Ovary (tissue), 9 donors: ENCODE measurements around the gene KCNAB1. TPM values are rescaled to one million over a fixed set of nuclear protein-coding genes. Genes with fewer than 3 reads are reported as not detected.

Source experiments
- DNase-seq, 5 donors: peaks; one replicate each; pipeline ENCODE4 v3.0.0-alpha.2; 2019 to 2020
- H3K27ac ChIP-seq, 2 donors: fragments of 200-600 bp; one replicate each; pipeline versions ENCODE4 v1.5.1 to v1.8.0; 2019 to 2022
- H3K27me3 ChIP-seq: fragments of 200-600 bp; one replicate; pipeline ENCODE4 v1.8.0; 2022
- H3K36me3 ChIP-seq: fragments of 200-600 bp; sonication (generic); one replicate; pipeline ENCODE4 v1.5.1; 2019
- H3K4me1 ChIP-seq: one replicate; pipeline ENCODE4 v1.8.1; 2013; ENCODE audit warnings: mild to moderate bottlenecking, moderate library complexity; ENCODE audit not compliant: insufficient read depth
- H3K4me3 ChIP-seq: fragments of 200-600 bp; sonication (generic); one replicate; pipeline ENCODE4 v1.5.1; 2017
- H3K9me3 ChIP-seq, 2 donors: fragments of 200-600 bp in 1 of 2; sonication (generic) in 1 of 2; one replicate each; pipeline versions ENCODE4 v1.5.1 to v1.8.1; 2013 to 2019; ENCODE audit warnings: mild to moderate bottlenecking in 1 of 2, moderate library complexity in 1 of 2
- CTCF ChIP-seq, 3 donors: fragments of 450-650 bp in 2 of 3; fragments of 200-600 bp in 1 of 3; IDR thresholded peaks; one replicate each; pipeline versions ENCODE4 v1.5.1 to v1.8.0; 2016 to 2022; ENCODE audit warnings: antibody characterized with exemption in 3 of 3, mild to moderate bottlenecking in 1 of 3
- EP300 ChIP-seq: sonication (generic); formaldehyde crosslinking; IDR thresholded peaks from one replicate; pipeline ENCODE4 v1.6.1; 2017; ENCODE audit warnings: antibody characterized with exemption
- POLR2A ChIP-seq: fragments of 450-650 bp; IDR thresholded peaks from one replicate; pipeline ENCODE4 v1.6.1; 2017; ENCODE audit warnings: antibody characterized with exemption, mild to moderate bottlenecking, moderate library complexity
- WGBS, 3 donors: extraction: QIAGEN DNeasy Blood & Tissue Kit in 1 of 3; methylation state at CpG; one replicate each; pipeline versions ENCODE4 v1.1.5 to v1.1.7; 2013 to 2017; 5-methylcytosine and 5-hydroxymethylcytosine counted together
- intact Hi-C, 4 donors: fragments of 100-400 bp; cut with DNase I; formaldehyde crosslinking; loops; one replicate each; pipeline versions ENCODE4 v1.11.0 to v1.15.1; 2022 to 2023
- polyA plus RNA-seq, 2 donors: library from polyadenylated mRNA; stranded (reverse); fragments of 200-250 nt in 1 of 2; fragments of 350-450 nt in 1 of 2; fragmentation: Illumina TruSeq in 1 of 2; extraction: RNeasy Lipid Tissue Mini Kit (QIAGEN cat#74804) in 1 of 2; gene quantifications; one replicate each; pipeline ENCODE4 v1.2.3, GENCODE V29; 2013 to 2014
- total RNA-seq, 7 donors: library from RNA; depleted of rRNA in 2 of 7; stranded (reverse); fragments of >200 nt in 2 of 7; fragmentation: NEBNext Ultra II Directional in 3 of 7; extraction: Animal tissue kit (Norgen Biotek cat#: 25700) in 3 of 7; gene quantifications; one replicate each; pipeline versions ENCODE4 v1.1.0 to v1.2.4, GENCODE V29; 2016 to 2023
- donor health status: DM: no; HTN: no; CAD: no; lungs with moderate emphysema.
- donor health status: DM: no; HTN: no; CAD: no.
- donor health status: Bipolar disorder and iron deficiency.
- donor health status: DM: yes; HTN: yes; CAD: no.
- donor health status: DM: no; HTN: no; CAD: no.
- donor health status: DM: yes; HTN: yes; CAD: no.

Gene KCNAB1
- total and polyA plus RNA-seq, 9 donors = 0.60 to 8.0 (median 2.4) TPM

DNA sequence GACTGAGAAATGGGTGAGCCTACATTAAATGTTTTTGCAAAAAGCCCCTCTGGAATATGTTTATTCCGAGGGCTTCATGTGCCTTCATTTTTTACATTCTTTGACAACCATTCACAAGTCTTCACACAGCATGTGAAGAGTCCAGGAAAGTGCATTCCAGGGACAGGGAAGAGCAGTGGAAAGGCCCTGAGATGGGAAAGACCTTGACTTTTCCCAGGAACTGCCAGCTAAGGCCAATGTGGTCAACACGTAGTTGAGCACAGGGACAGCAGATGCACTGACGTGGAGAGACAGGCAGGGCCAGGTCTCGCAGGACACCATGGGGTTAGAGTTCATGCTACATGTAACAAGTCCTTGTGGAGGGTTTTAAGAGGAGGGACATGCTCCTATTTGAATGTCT is 412.8 kb downstream of the KCNAB1 start:
- peaks cover 2% of the 10 kb centered on the region for H3K4me1 ChIP-seq
- H3K9me3 ChIP-seq = no peaks in the 10 kb centered on the region

GRCh38 chr3:156535162-156535627 is 414.8 kb downstream of the KCNAB1 start:
- Histone ChIP-seq H3K36me3 (no peaks in the 10 kb centered on the region), H3K27ac (peak overlapping the region in 1 of 2 donors; percentile 17), H3K9me3 (no peaks in the 10 kb centered on the region), H3K27me3 (no peaks in the 10 kb centered on the region), H3K4me1 (peaks cover 2% of the 10 kb centered on the region), H3K4me3 (no peak overlapping the region)
- intact Hi-C loops = loop anchor here in 2 of 4 donors (10.0 kb wide), 2 partner anchors 550 to 600 kb away; no protein-coding TSS in a partner anchor
- WGBS, 3 donors = 5 to 10% (median 8%) methylated on average over 4 of the region's 4 CpGs
- TF ChIP-seq EP300 (peak; percentile 20), POLR2A (no peak), CTCF (IDR thresholded peaks at IDR 0.05) (peak in 2 of 3 donors; percentile 12 to 38)
- peak; percentile 51 to 71 (median 60) for DNase-seq

More for the DNA sequence above, 412.8 kb downstream of the KCNAB1 start:
- 44 to 47% (median 45%) methylated on average over 4 of the region's 4 CpGs for WGBS, 3 donors
- Histone ChIP-seq H3K36me3 (no peaks in the 10 kb centered on the region), H3K27ac (no peak overlapping the region), H3K27me3 (no peaks in the 10 kb centered on the region), H3K4me3 (no peak overlapping the region)
- no peak for DNase-seq
- intact Hi-C loops = loop anchor here in 2 of 4 donors (10.0 kb wide), 2 partner anchors 552 to 602 kb away; no protein-coding TSS in a partner anchor
- no peak for TF ChIP-seq EP300
- TF ChIP-seq CTCF (IDR thresholded peaks at IDR 0.05) = no peak
- no peak for TF ChIP-seq POLR2A

- intact Hi-C loops = loop anchor here in 2 of 4 donors (10.0 kb wide), 2 partner anchors 549 to 599 kb away; no protein-coding TSS in a partner anchor
- TF ChIP-seq EP300 = no peak
- no peak for TF ChIP-seq POLR2A
- TF ChIP-seq CTCF (IDR thresholded peaks at IDR 0.05) = no peak
- no peaks in the 10 kb centered on the region for H3K27me3 ChIP-seq
- H3K9me3 ChIP-seq = no peaks in the 10 kb centered on the region
- H3K4me1 ChIP-seq = peaks cover 2% of the 10 kb centered on the region
- no peak overlapping the region for H3K4me3 ChIP-seq
- DNase-seq = no peak
- no peaks in the 10 kb centered on the region for H3K36me3 ChIP-seq
- 94 to 99% (median 96%) methylated on average over 2 of the region's 2 CpGs for WGBS, 3 donors
- peak overlapping the region; percentile 1 to 17 for H3K27ac ChIP-seq
Measured at GRCh38 chr3:156535798-156536197, 415.4 kb downstream of the KCNAB1 start.

DNA sequence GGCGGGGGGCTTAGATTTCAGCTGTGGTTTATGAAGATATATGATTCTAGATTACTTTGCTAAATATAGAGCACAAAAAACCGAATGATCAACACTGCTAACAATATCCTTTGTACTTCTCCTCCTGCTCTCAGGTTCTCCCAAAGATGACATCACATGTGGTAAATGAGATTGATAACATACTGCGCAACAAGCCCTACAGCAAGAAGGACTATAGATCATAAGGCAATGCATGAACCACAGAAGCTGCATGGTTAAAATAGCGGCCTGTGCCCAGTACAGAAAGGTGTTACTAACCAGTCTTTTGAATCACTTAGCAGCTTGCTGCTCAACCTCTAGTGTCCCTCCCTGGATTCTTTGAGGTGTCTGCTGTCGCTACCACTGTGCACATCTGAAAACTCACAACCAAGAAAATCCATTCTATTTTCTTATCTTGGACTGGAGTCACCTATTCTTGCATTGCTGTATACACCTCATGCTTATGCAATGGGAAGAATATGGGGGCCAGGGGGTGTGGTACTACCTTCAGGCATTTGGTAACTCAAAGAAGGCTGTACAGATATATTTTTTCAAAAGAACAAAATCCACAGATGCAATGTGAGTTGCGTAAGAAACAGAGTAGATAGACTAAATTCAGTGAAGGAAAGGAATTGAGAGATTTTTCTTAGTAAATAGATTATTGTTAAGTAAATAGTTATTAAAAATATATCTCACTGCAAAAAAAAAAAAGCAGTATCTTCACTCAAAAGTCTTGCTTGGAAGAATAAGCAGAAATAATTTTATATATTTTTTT is 416.3 kb downstream of the KCNAB1 start:
- no peak overlapping the region for H3K27ac ChIP-seq
- TF ChIP-seq CTCF (IDR thresholded peaks at IDR 0.05) = no peak
- intact Hi-C loops = loop anchor here in 2 of 4 donors (10.0 kb wide), 2 partner anchors 548 to 598 kb away; no protein-coding TSS in a partner anchor
- H3K4me3 ChIP-seq = no peak overlapping the region
- 90 to 93% (median 91%) methylated on average over 6 of the region's 6 CpGs for WGBS, 3 donors
- H3K9me3 ChIP-seq = no peaks in the 10 kb centered on the region
- no peaks in the 10 kb centered on the region for H3K36me3 ChIP-seq
- H3K27me3 ChIP-seq = no peaks in the 10 kb centered on the region
- no peak for DNase-seq
- peaks cover 2% of the 10 kb centered on the region for H3K4me1 ChIP-seq
